IPS-18c (cell line): ENCODE results near the gene TECR.
"Not testable (repeated sequence)": the region's sequence is repeated elsewhere in the genome, so short reads cannot be mapped to it uniquely, and the experiment has no call there.

Experiments
- H3K4me3 ChIP-seq: 2 replicates; pipeline ENCODE4 v1.7.0; 2013; ENCODE audit warnings: low read depth, mild to moderate bottlenecking, low read length, moderate library complexity; ENCODE audit not compliant: insufficient read depth
- H3K9me3 ChIP-seq: one replicate; pipeline ENCODE4 v1.6.1; 2013; ENCODE audit warnings: mild to moderate bottlenecking, low read length, moderate library complexity; ENCODE audit not compliant: control insufficient read depth, insufficient read depth

Gene TECR

DNA sequence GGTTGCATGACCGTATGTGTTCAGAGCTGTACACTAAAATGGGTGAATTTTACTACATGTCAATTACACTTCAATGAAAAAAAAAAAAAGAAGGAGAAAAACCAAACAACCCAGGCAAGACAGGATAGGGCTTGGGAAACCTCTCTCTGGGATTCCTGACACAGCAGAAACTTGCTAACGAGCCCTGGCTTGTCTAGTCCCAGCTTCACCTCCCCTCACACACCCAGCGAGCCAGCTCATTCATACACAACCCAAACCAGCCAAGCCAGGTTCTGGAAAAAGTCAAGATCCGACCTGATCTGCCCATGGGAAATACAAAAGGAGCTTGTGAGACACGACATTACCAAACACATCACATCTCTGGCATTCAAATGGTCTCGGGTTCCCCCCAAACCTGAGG lies 3.7 kb upstream of the TECR start:
- Histone ChIP-seq H3K4me3 (no peak overlapping the region), H3K9me3 (no peaks in the 10 kb centered on the region)

DNA sequence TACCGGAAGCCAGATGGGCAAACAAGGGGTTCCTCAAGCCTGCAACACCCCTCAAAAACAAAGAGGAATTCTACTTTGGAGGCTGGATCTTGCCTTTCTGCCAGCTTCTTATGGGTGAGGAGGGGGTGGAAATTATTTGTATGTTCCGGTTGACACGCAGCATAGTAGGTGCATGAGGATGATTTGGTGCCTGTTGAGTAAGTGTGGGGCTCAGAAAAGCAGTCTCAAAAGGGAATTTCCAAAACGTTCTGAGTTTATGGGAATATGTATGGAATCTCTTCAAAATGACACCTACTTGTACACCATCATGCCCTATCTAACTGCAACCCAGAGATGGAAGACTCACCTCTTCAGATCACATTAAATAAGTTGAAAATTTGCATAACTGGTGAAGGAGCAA lies 3.0 kb upstream of the TECR start:
- Histone ChIP-seq H3K4me3 (no peak overlapping the region), H3K9me3 (no peaks in the 10 kb centered on the region)

GRCh38 chr19:14528419-14529253 lies 758 bp upstream of the TECR start:
- Histone ChIP-seq H3K4me3 (peak overlapping the region; percentile 52), H3K9me3 (no peaks in the 10 kb centered on the region)

GRCh38 chr19:14530005-14530348 lies 583 bp downstream of the TECR start:
- no peaks in the 10 kb centered on the region for H3K9me3 ChIP-seq
- peak overlapping the region; percentile 96 for H3K4me3 ChIP-seq

DNA sequence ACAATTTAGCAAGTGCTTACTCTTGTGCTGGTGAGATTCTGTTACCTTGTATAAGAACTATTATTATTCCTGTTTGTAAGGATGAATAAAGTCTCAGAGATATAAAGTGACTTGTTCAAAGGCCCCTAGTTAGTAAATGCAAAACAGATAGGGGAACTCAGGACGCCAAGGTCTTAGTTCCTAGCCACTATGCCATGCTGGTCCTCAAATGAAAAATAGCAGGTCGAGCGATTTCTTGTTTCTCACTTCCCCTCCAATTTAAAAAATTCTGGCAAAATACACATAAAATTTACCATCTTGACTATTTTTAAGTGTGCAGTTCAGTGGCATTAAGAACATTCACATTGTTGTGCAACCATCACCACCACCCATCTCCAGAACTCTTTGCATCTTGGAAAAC lies 1.1 kb downstream of the TECR start:
- H3K4me3 ChIP-seq = peak overlapping the region; percentile 96; the same call in 1 of the 2 replicates
- H3K9me3 ChIP-seq = no peaks in the 10 kb centered on the region

DNA sequence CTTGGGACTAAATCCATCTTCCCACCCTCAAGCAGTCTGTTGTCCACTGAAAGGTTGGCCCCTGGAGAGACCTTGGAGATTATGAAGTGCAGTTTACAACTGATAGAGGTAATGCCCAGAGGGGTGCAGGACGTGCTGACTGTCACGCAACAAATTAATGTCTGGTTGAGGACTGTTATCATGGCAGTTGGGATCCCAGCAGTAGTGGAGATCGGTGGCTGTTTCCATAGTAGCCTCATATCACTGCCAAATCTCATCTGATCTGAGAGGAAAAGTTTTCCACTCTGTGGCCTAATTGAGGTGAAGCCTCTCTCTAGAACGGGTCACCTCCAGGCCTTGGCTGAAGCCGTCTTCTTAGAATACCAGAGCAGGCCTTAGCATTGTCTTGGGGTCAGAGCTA lies 4.1 kb downstream of the TECR start:
- no peak overlapping the region for H3K4me3 ChIP-seq
- no peaks in the 10 kb centered on the region for H3K9me3 ChIP-seq

GRCh38 chr19:14536926-14537692 lies 7.7 kb downstream of the TECR start:
- Histone ChIP-seq H3K9me3 (no peaks in the 10 kb centered on the region), H3K4me3 (peak overlapping the region; percentile 2; the same call in 1 of the 2 replicates)

DNA sequence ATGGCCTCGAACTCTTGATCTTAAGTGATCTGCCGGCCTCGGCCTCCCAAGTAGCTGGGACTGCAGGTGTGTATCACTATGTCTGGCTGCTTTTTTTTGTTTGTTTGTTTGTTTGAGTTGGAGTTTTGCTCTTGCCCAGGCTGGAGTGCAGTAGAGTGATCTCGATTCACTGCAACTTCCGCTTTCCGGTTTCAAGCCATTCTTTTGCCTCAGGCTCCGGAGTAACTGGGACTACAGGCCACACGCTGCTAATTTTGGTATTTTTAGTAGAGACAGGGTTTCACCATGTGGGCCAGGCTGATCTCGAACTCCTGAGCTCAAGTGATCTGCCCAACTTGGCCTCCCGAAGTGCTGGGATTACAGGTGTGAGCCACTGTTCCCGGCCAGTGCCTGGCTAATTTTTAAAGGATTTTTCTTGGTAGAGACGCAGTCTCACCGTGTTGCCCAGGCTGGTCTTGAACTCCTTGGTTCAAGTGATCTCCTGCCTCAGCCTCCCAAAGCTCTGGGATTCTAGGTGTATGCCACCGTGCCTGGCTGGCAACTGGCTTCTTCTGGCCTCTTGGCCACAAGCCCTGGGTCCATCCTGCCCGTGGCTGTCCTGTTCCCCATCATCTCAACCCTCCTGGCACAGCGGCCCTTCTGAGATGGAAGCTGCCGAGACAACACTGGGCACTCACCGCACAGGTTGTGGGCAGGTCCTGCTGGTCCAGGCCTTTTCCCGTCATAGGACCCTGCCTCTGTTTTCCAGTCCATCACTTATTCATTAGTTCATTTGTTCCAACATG lies 11.5 kb downstream of the TECR start:
- H3K4me3 ChIP-seq = no peak overlapping the region
- no peaks in the 10 kb centered on the region for H3K9me3 ChIP-seq

GRCh38 chr19:14541979-14542378 lies 12.6 kb downstream of the TECR start:
- H3K9me3 ChIP-seq, H3K4me3 ChIP-seq: not testable (repeated sequence)

DNA sequence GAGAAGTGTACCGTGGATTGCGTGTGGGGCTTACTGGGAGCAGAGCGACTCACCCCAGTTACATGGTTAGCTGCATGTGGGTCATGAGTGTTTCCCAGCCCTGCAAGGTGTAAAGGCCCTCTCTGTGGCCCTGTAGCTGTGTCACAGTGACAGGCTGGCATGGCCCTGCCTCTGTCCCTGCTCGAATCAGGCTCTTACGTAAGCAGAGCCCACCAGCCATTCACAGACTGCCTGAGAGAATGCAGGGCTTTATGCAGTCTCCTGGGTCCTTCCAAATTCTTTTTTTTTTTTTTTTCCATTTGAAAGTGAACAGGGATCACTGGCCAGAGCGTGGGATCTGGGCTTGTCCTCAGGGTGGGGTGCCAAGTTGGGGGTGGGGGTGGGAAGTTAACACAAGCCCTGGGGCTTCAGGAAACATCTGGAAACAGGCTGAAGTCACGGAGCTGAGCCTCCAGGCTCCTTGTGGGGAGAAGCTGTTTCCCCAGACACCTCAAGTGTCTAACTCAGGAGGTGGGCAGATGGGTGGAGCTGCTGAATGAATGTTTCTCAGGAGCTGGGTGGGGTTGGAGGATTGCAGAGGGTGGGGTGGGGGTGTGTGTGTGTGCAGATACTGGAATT lies 13.4 kb downstream of the TECR start:
- no peaks in the 10 kb centered on the region for H3K9me3 ChIP-seq
- H3K4me3 ChIP-seq = no peak overlapping the region

- Histone ChIP-seq H3K9me3 (no peaks in the 10 kb centered on the region), H3K4me3 (no peak overlapping the region)
These were observed 14.7 kb downstream of the TECR start for GRCh38 chr19:14544047-14544446.

DNA sequence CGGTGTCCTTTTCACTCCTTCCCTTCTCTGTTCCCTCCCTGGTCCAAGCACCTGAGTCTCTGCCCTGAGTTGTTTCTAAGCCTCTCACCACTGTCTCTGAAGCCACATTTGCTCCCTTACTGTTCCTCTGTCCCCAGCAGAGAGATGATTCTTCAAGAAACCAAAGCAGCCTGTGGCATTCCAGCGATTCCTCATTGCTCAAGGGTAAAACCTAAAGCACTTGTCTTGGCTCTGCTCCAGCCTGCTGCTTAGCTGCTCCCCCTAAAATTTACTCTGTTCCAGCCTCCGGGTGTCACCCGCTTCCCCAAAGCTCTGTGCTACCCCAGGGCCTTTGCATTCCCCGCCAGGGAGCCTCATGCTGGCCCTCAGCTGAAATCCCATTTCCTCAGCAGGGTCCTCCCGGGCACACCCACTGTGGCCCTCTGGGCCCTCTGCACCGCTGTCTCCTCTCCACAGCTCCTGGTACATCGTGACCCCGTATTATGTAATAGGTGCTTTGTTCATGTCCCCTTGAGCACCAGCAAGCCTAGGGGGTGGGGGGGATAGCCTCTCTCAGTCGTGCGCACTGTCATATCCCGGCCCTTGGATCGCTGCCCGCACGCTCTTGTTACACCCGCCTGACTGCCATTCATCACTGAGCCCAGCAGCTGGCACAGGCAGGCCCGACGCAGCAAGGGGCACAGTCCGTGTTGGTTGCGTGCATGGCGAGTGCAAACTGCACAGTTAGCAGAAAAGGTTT lies 15.8 kb downstream of the TECR start:
- Histone ChIP-seq H3K9me3 (no peaks in the 10 kb centered on the region), H3K4me3 (no peak overlapping the region)

DNA sequence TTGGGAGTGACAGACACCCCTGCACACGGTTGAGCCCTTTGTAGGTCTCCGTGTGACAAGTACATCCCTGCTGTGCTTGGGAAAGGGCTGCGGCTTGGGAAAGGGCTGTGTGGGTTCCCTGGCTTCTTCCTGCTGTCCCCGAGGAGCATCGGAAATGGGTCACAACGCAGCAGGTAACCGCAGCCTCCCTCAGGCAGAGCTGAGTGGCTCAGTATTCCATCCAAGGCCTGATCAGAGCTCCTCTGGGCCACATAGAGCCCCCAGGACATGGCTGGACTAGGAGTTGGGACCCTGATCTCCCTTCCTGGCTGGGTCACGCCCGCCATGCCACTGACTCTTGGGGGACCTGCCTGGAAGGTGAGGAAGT lies 16.3 kb downstream of the TECR start:
- Histone ChIP-seq H3K9me3 (no peaks in the 10 kb centered on the region), H3K4me3 (no peak overlapping the region)

DNA sequence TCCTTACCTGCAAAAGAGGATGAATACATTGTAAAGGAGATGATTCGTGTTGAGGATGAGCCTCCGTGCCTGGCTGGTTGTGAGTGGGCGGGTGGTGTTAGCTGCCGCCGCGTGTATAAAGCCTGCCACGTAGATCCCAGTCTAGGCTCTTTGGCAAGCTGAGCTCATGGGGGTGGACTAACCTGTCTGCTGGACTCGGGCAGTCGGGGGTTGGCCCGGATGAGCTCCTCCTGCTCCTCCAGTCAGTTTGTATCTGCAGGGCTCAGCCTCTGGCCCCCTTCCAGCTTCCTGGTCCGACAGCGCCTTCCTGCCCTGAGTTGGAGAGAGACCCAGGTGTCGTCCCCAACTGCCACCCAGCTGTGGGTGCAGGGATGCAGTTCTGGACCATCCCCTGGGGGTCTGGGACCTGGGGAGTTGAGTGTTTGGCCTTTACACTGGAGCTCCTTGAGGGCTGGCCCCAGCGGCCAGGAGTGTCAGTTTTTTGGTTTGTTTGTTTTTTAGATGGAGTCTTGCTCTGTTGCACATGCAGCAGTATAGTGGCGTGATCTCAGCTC lies 20.9 kb downstream of the TECR start:
- Histone ChIP-seq H3K9me3 (no peaks in the 10 kb centered on the region), H3K4me3 (no peak overlapping the region)

DNA sequence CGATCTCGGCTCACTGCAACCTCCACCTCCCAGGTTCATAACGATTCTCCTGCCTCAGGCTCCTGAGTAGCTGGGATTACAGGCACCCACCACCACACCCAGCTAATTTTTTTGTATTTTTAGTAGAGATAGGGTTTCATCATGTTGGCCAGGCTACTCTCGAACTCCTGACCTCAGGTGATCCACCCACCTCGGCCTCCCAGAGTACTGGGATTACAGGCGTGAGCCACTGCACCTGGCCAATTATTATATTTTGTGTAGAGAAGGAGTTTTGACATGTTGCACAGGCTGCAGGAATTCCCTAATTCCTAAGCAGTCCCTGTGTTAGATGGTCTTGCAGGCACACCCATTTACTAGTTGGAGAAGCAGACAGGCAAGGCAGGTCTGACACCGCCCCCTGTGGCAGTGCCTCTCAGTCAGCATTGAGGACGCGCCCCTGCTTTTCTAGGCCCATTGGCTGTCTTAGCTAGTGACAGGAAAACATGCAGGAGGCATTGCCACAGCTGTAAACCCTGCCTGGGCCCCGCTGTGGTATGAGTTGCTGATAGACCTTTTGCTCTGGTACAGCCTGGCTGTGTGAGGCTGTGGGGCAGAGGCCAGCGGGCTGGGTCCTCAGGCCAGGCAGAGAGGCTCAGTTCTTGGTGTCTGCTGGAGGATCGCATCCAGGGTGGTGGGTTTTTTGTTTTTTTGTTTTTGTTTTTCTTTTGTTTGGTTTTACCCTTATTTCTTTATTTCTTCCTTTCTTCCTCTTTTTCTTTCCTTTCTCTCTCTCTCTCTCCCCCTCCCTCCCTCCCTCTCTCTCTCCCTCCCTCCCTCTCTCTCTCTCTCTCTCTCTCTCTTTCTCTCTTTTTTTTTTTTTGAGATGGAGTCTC lies 22.0 kb downstream of the TECR start:
- H3K9me3 ChIP-seq, H3K4me3 ChIP-seq: not testable (repeated sequence)

DNA sequence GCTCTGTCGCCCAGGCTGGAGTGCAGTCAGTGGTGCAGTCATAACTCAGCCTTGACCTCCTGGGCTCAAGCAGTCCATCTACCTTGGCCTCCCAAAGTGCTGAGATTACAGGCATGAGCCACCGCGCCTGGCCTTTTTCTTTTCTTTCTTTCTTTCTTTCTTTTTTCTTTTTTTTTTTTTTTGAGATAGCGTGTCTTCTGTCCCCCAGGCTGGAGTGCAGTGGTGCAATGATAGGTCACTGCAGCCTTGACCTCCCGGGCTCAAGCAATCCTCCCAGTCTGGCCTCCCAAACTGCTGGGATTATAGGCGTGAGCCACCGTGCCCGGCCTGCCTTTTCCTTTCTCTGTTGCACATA lies 22.6 kb downstream of the TECR start:
- not testable (repeated sequence) for H3K4me3 ChIP-seq, H3K9me3 ChIP-seq
